GM21723 (cell line): ENCODE results near the gene FKBP9.
"Not testable (repeated sequence)": the region's sequence is repeated elsewhere in the genome, so short reads cannot be mapped to it uniquely, and the experiment has no call there.

Experiments
- ATAC-seq: cut with Tn5 transposase; IDR thresholded peaks from one replicate; pipeline ENCODE4 v1.9.1; 2021; ENCODE audit warnings: mild to moderate bottlenecking, moderate library complexity; ENCODE audit not compliant: unreplicated experiment

Gene FKBP9

GRCh38 chr7:32947420-32947983 lies 9.7 kb upstream of the FKBP9 start:
- no peak for ATAC-seq

DNA sequence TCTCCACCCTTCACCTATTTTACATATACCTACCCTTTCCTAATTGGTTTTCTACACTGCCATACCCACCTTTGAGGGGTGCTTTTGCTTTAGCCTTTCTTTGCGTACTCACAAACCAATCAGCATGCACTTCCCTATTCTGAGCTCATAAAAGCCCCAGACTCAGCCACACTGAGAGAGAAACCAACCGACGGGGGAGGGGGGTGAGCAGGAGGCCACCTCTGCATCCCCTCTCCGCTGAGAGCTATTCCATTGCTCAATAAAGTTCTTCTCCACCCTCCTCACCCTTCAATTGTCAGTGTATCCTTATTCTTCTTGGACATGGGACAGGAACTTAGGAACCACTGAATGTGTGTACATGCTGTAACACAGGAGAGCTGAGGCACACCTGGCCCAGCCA lies 9.0 kb upstream of the FKBP9 start:
- ATAC-seq = no peak

DNA sequence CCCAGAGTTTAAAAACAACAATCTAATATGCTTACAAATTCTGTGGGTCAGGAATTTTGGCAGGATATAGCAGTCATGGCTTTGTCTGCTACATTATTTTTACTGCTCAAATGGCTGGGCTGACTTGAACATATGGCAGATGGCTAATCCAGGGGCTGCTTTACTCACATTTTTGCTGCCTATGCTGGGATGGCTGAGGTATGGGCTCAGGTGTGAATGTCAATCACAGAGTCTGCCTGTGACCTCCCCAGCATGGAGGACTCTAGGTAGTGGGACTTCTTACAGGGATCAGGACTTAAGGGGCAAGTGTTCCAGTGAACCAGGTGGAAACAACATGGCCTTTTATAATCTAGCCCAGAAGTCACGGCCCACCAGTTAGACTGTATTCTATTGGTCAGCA lies 4.4 kb upstream of the FKBP9 start:
- no peak for ATAC-seq

DNA sequence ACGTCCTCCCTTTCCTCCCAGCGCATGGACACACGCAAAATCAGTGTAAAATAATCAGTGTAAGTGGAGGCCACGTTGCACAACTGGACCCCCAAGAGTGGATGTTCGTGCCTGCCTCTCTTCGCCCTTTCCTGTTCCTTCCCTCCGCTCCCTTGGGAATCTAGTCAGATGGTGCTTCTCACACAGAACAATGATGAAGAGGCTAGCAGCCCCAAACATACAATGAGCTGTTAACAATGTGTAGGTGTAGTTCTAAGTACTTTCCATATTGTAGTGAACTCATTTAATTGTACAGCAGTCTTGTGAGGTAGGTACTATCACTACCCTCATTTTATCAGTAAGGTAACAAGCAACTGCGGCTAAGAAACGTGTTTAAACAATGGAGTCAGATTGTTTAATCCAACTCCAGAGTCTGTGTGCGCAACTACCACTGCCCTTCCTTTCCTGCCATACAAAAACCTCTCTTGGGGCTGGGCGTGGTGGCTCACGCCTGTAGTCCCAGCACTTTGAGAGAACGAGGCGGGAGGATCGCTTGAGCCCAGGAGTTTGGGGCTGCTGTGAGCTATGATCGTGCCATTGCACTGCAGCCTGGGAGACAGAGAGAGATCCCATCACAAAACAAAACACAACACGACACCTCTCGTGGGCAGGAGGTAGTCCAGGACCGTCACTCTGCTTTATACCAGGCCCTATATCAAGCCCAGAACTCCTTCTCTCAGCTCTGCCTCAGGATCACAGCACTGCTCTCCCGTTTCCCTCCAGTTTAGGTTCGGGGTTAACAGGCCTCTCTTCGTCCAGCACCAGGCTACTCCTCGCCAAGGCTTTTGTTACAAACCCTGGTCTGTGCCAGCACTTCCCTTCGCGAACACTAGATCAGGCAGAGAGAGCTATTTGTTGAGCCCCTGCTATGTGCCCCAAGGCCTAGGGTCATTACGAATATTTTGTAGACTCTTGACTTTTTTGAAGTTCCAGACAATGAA lies 1.1 kb downstream of the FKBP9 start:
- ATAC-seq = peak; percentile 1

GRCh38 chr7:32963880-32964301 lies 6.7 kb downstream of the FKBP9 start:
- ATAC-seq = not testable (repeated sequence)

GRCh38 chr7:32964461-32965159 lies 7.4 kb downstream of the FKBP9 start:
- ATAC-seq = peak; percentile 97

- not testable (repeated sequence) for ATAC-seq
Observed at GRCh38 chr7:32966489-32967267, 9.4 kb downstream of the FKBP9 start.

DNA sequence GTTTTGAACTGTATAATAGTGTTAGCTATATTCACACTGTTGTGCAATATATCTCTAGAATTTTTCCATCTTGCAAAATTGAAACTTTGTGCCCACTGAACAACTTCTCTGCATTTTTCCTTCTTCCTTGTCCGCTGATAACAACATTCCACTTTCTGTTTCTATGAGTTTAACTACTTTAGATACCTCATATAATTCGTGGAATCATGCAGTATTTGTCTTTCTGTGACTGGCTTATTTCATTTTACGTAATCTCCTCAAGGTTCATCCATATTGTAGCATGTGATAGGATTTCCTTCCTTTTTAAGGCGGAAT lies 10.0 kb downstream of the FKBP9 start:
- ATAC-seq = not testable (repeated sequence)

DNA sequence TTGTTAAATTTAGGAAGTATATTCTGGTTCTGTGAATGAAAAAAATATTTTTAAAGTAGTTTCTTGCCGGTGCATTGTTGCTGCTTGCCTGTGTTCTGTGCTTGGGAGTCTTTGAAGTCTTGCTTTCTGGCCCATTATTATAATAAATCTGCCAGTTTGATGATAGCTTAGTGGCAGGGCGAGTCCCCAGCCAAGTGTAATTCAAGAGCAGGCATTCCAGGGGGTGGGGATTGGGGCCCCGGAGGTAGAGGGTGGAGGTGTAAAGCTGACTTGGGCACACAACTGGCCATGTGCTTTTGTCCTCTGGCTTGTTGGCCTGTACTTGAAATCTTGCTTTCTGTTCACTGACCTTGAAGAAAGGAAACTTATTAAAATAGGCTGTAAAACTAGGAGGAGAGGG lies 14.7 kb downstream of the FKBP9 start:
- ATAC-seq = not testable (repeated sequence)

- ATAC-seq = not testable (repeated sequence)
Observed at GRCh38 chr7:32977159-32977558, 19.9 kb downstream of the FKBP9 start.

- not testable (repeated sequence) for ATAC-seq
Observed at GRCh38 chr7:32979246-32979645, 22.0 kb downstream of the FKBP9 start.

- not testable (repeated sequence) for ATAC-seq
Observed at GRCh38 chr7:32979902-32980301, 22.7 kb downstream of the FKBP9 start.

DNA sequence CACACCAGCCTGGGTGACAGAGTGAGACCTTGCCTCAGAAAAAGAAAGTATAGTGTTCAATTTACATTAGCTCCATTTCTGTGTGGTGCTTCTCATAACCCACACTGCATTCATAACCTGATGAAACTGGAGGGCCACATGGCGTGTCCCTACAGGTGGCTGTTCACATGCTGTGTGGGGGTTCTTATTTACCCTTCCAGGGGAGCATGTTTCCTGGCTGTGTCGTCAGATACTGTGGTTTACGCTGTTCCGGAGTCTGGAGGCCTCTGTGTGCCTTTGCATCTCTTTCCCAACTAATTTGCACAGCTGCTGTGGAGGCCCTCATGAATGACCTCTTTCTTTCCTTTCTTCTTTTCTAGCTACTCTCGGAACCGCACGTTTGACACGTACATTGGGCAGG lies 30.9 kb downstream of the FKBP9 start:
- peak; percentile 80 for ATAC-seq

DNA sequence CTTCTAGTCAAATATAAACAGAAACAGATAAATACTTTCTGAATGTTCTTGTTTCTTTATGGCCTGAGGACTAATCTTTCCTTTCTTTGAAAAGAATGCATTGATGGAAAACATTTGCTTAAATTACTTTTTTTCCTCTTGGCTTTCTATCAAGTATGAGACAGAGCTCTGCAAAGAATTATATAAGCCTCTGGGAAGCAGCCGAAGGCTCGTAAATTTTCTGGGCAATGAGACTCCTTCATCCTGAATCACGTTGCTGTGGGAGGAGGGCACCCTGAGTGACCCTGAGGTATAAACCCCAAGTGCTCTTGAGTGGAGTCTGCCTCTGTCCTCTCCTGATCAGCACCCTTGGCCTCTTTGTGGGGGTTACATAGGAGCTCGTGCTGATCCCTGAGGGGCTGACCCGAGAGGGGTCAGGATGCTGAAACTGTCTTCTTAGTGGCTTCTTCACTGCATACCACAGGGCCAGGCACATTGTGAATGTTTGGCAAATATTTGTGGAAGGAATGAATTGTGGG lies 33.9 kb downstream of the FKBP9 start:
- not testable (repeated sequence) for ATAC-seq

DNA sequence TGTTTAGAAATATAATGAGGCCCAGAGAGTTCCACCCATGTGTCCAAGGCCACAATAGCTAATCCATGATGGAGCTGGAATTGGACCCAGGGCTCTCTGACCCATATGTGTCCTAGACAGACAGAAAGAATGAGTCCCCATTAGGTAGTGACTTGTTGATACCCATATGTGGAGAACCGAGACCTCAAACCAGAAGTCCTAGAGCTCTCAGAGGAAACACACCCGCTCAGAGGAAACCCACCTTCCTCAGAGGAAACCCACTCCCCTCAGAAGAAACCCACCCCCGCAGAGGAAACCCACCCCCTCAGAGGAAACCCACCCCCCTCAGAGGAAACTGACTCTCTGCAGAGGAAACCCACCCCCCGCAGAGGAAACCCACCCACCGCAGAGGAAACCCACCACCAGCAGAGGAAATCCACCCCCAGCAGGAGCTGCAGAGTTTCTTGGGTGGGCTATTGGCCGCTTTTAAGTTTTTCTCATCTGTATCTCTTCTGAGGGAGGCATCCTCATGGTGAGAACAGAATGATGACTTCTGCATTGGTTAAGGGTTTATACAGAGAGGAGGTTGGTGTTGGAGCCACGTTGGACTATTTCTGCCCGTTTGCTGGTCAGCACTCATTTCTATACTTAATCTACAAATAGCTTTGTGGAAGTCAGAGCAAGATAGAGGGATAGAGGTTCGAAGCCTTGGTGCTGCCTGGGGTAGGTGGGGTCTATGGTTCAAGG lies 34.9 kb downstream of the FKBP9 start:
- ATAC-seq = not testable (repeated sequence)

DNA sequence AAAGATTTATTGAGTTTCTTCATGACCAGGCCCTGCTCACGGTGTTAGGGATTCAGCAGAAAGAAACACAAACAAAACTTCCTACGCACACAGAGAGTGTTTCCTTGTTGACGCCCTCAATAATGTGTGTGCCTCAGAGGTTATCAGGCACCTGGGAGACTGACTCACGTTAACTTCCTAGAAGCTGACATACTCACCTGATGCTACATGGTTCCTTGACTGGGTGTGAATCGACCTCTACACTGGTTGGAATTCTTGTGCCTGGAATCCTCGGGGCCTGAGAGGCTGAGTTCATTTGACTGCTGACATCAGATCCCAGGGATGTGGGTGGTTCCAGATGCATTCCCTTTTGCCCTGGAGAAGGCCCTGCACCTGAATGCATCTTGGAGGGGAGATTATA lies 35.5 kb downstream of the FKBP9 start:
- not testable (repeated sequence) for ATAC-seq

- peak; percentile 21 for ATAC-seq
Observed at GRCh38 chr7:32997956-32998355, 40.7 kb downstream of the FKBP9 start.

DNA sequence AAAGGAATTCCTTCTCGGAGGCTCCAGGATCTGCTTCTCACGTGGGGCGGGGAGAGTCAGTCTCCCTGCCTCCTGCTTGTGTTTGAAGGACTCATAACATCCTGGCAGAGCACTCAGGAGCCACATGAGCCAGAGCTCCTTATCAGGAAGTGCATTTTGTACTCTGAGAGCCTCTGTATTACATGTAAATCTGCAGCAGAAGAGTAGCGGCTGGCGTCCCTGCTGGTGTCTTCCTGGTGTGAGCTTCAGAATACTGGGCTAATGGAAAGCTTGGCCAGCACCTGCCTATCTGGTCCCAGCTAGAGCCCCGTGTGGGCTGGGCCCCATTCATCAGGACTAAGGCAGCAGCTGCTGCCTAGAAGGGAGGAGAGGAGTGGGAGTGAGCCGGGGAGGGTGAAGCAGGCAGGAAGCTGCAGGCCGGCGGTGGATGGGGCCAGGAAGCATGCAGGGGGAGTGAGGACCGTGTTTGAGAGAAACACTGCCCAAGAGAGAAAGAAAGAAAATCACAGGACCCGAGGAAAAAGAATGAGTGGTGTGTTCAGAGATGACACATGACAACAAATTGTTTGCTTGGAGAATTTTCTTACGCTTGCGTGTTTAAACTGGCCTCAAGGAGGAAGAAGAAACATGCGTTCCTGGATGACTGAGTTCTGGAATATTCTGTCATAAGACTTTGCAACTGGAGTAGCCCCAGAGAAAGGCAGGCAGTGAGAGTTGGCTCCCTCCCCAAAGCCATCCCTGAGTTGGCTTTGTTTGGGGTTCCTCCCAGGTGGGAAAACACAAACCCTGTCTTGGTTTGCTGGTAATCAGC lies 41.3 kb downstream of the FKBP9 start:
- ATAC-seq = peak; percentile 48

DNA sequence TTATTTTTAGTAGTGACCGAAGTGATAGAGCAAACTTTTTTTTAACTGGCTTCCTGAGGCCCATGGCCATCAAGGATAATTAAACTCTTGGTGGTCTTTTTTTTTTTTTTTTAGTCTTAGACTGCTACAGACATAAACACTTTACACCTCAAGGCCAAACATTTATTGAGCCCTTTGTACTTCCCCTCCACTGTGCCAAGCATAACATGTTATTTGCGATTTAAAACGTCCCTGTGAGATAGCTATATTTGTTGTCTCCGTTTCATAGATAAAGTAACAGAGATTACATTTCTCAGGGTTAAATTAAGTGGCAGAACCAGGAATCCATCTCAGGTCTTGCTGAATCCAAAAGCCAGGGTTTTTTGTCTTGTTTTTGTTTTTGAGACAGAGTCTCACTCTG lies 42.1 kb downstream of the FKBP9 start:
- ATAC-seq = not testable (repeated sequence)
